B cell (primary cell): ENCODE results near the gene LIPE. TPM values are rescaled to one million over a fixed set of nuclear protein-coding genes. Genes with fewer than 3 reads are reported as not detected.

ENCODE experiments used
- ATAC-seq: fragments of 200-7000 bp; cut with Tn5 transposase; one replicate; pipeline ENCODE4 v1.10.0; 2021; ENCODE audit warnings: low read depth, mild to moderate bottlenecking, moderate number of reproducible peaks, moderate library complexity
- CTCF ChIA-PET: fragments of 350-600 bp; sonication (Branson Sonifier 250); formaldehyde crosslinking; loops from one replicate; lab custom pipeline; 2021; ENCODE audit warnings: antibody characterized with exemption, inconsistent platforms; lab: Charles Lee
- POLR2A ChIA-PET: fragments of 350-600 bp; sonication (Branson Sonifier 250); formaldehyde crosslinking; loops from one replicate; lab custom pipeline; 2021; ENCODE audit warnings: antibody characterized with exemption; lab: Charles Lee
- DNase-seq: peaks from one replicate; pipeline ENCODE4 v3.0.0; 2013
- H2AFZ ChIP-seq: 2 replicates; pipeline ENCODE4 v1.6.1; 2012; ENCODE audit warnings: mild to moderate bottlenecking, low read depth, low read length; ENCODE audit not compliant: insufficient read depth, poor library complexity, severe bottlenecking
- H3K27ac ChIP-seq, 2 donors: 1 replicate in 1 of 2; 2 replicates in 1 of 2; pipeline ENCODE4 v1.5.1; 2012 to 2013; ENCODE audit warnings: low read length in 2 of 2, mild to moderate bottlenecking in 2 of 2, moderate library complexity in 1 of 2
- H3K27me3 ChIP-seq, 4 experiments: fragments of 200-600 bp in 1 of 4; sonication (generic) in 1 of 4; replicated peaks in 1 of 4; 1 replicate in 2 of 4; 2 replicates in 2 of 4; pipeline versions ENCODE4 v1.6.1 to v1.7.0; 2013 to 2016; ENCODE audit warnings: low read length in 3 of 4, mild to moderate bottlenecking in 2 of 4, mixed read lengths in 1 of 4, moderate library complexity in 1 of 4; ENCODE audit not compliant: insufficient read depth in 4 of 4, control insufficient read depth in 3 of 4; ENCODE audit errors: control extremely low read depth in 1 of 4
- H3K36me3 ChIP-seq, 2 experiments: replicated peaks in 1 of 2; 1 replicate in 1 of 2; 2 replicates in 1 of 2; pipeline versions ENCODE4 v1.6.1 to v1.7.1; 2013; ENCODE audit warnings: low read length in 1 of 2; ENCODE audit not compliant: insufficient read depth in 2 of 2, control insufficient read depth in 1 of 2; ENCODE audit errors: control extremely low read depth in 1 of 2, extremely low read depth in 1 of 2
- H3K4me1 ChIP-seq, 2 donors: fragments of 200-600 bp in 1 of 2; sonication (generic) in 1 of 2; 1 replicate in 1 of 2; 2 replicates in 1 of 2; pipeline versions ENCODE4 v1.5.1 to v1.6.1; 2013 to 2017; ENCODE audit warnings: low read length in 2 of 2; ENCODE audit not compliant: control insufficient read depth in 2 of 2, insufficient read depth in 2 of 2
- H3K4me2 ChIP-seq: replicated peaks from 2 replicates; pipeline ENCODE3; 2012; ENCODE audit warnings: mild to moderate bottlenecking, low read depth, low read length; ENCODE audit not compliant: poor library complexity, severe bottlenecking
- H3K4me3 ChIP-seq, 5 experiments: fragments of 200-600 bp in 1 of 5; sonication (generic) in 1 of 5; 1 replicate in 3 of 5; 2 replicates in 2 of 5; pipeline versions ENCODE4 v1.5.1 to v1.7.0; 2011 to 2016; ENCODE audit warnings: low read length in 4 of 5, mild to moderate bottlenecking in 4 of 5, low read depth in 2 of 5, control low read depth in 1 of 5, moderate library complexity in 1 of 5; ENCODE audit not compliant: insufficient read depth in 1 of 5; ENCODE audit errors: control extremely low read depth in 1 of 5, extremely low read depth in 1 of 5
- H3K79me2 ChIP-seq: fragments of 200-600 bp; sonication (generic); one replicate; pipeline ENCODE4 v1.6.0; 2016; ENCODE audit warnings: low read length; ENCODE audit not compliant: control insufficient read depth, insufficient read depth
- H3K9ac ChIP-seq: fragments of 200-600 bp; sonication (generic); 2 replicates; pipeline ENCODE4 v1.6.1; 2017; ENCODE audit warnings: mild to moderate bottlenecking, low read length, moderate library complexity
- H3K9me3 ChIP-seq, 3 donors: one replicate each; pipeline versions ENCODE4 v1.6.1 to v1.7.1; 2013; ENCODE audit warnings: low read length in 2 of 3; ENCODE audit not compliant: control insufficient read depth in 2 of 3, insufficient read depth in 1 of 3; ENCODE audit errors: control extremely low read depth in 1 of 3
- H4K20me1 ChIP-seq: 2 replicates; pipeline ENCODE4 v1.6.0; 2012; ENCODE audit warnings: mild to moderate bottlenecking, low read length; ENCODE audit not compliant: insufficient read depth, control insufficient read depth, poor library complexity, severe bottlenecking
- H3K27ac Mint-ChIP-seq: one replicate; pipeline ENCODE4 v1.8.0; 2021; ENCODE audit warnings: mixed read lengths
- H3K27me3 Mint-ChIP-seq: one replicate; pipeline ENCODE4 v1.8.0; 2021; ENCODE audit warnings: mixed read lengths
- H3K4me1 Mint-ChIP-seq: one replicate; pipeline ENCODE4 v1.8.0; 2021; ENCODE audit warnings: mixed read lengths
- H3K4me3 Mint-ChIP-seq: one replicate; pipeline ENCODE4 v1.8.0; 2021; ENCODE audit warnings: mixed read lengths
- H3K9me3 Mint-ChIP-seq: one replicate; pipeline ENCODE4 v1.8.0; 2022; ENCODE audit warnings: mixed read lengths; ENCODE audit not compliant: insufficient read depth
- EZH2 ChIP-seq: IDR thresholded peaks from 2 replicates; pipeline ENCODE4 v1.6.1; 2012; ENCODE audit warnings: borderline replicate concordance, low read depth, mild to moderate bottlenecking, moderate library complexity, low read length; ENCODE audit not compliant: insufficient read depth, poor library complexity, severe bottlenecking
- WGBS: methylation state at CpG from one replicate; pipeline ENCODE4 v1.1.5; 2013; ENCODE audit warnings: missing lambda C conversion rate; ENCODE audit not compliant: insufficient coverage; 5-methylcytosine and 5-hydroxymethylcytosine counted together
- intact Hi-C: fragments of 100-400 bp; cut with micrococcal nuclease; formaldehyde crosslinking; loops from one replicate; pipeline ENCODE4 v1.10.0; 2022
- polyA plus RNA-seq: library from polyadenylated mRNA; depleted of rRNA; stranded (reverse); fragments of >200 nt; gene quantifications from 2 replicates; pipeline ENCODE4 v1.2.3, GENCODE V29; 2012
- total RNA-seq, 2 donors: library from RNA; stranded (reverse); fragments of 120-200 nt in 1 of 2; gene quantifications; 1 replicate in 1 of 2; 2 replicates in 1 of 2; pipeline versions ENCODE4 v1.2.3 to v1.2.4, GENCODE V29; 2013 to 2022
- TF ChIP-seq, protein P1 (sequence below): fragments of 200-600 bp; IDR thresholded peaks from one replicate; pipeline ENCODE4 v1.8.0; 2022; ENCODE audit warnings: antibody characterized with exemption, mild to moderate bottlenecking

Gene LIPE
- total and polyA plus RNA-seq, 2 donors (not counting 1 experiment from before 2014, with no cell fraction given) = 46.9 to 49.4 TPM

DNA sequence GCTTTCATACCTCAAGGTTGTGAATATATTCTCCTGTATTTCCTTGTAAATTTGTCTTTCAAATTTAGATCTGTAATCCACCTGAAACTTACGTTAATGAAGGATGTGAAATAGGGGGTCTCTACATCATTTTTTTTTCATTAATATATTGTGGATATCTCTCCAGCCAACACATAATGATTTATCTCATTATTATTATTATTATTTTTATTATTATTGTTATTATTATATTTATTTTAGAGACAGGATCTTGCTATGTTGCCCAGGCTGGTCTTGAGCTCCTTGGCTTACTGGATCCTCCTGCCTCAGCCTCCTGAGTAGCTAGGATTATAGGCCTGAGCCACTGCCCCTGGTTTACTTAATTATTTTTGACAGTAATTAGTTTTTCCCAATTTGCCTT is 4.3 kb upstream of the LIPE start:
- H3K9me3 ChIP-seq = no peaks in the 10 kb centered on the region
- H4K20me1 ChIP-seq = no peaks in the 10 kb centered on the region
- ATAC-seq (no peak), DNase-seq (no peak)
- POLR2A ChIA-PET = no interaction called here
- no peak overlapping the region for H3K4me3 Mint-ChIP-seq
- TF ChIP-seq EZH2 = no peak
- TF ChIP-seq, protein P1, sequence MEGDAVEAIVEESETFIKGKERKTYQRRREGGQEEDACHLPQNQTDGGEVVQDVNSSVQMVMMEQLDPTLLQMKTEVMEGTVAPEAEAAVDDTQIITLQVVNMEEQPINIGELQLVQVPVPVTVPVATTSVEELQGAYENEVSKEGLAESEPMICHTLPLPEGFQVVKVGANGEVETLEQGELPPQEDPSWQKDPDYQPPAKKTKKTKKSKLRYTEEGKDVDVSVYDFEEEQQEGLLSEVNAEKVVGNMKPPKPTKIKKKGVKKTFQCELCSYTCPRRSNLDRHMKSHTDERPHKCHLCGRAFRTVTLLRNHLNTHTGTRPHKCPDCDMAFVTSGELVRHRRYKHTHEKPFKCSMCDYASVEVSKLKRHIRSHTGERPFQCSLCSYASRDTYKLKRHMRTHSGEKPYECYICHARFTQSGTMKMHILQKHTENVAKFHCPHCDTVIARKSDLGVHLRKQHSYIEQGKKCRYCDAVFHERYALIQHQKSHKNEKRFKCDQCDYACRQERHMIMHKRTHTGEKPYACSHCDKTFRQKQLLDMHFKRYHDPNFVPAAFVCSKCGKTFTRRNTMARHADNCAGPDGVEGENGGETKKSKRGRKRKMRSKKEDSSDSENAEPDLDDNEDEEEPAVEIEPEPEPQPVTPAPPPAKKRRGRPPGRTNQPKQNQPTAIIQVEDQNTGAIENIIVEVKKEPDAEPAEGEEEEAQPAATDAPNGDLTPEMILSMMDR = no peak
- no peak overlapping the region for H2AFZ ChIP-seq
- intact Hi-C loops = no loop called here
- CTCF ChIA-PET = interaction anchor here (1.0 kb wide), 1 partner anchor 9 kb away, joined by 3 read pairs; no protein-coding TSS in a partner anchor
- H3K79me2 ChIP-seq = no peaks in the 10 kb centered on the region
- H3K27me3 Mint-ChIP-seq = no peaks in the 10 kb centered on the region
- no peaks in the 10 kb centered on the region for H3K36me3 ChIP-seq
- no peak overlapping the region for H3K4me2 ChIP-seq
- no peak overlapping the region for H3K27ac Mint-ChIP-seq
- H3K9ac ChIP-seq = no peak overlapping the region
- H3K9me3 Mint-ChIP-seq = no peaks in the 10 kb centered on the region
- no peak overlapping the region for H3K27ac ChIP-seq
- H3K4me1 ChIP-seq = peaks cover 0 to 4% of the 10 kb centered on the region in 2 donors
- peaks cover 2% of the 10 kb centered on the region for H3K4me1 Mint-ChIP-seq
- no peak overlapping the region for H3K4me3 ChIP-seq
- WGBS = no CpG with 5 or more reads among the region's 1 CpG
- peaks cover 0 to 2% (median 0%) of the 10 kb centered on the region in 4 experiments for H3K27me3 ChIP-seq

DNA sequence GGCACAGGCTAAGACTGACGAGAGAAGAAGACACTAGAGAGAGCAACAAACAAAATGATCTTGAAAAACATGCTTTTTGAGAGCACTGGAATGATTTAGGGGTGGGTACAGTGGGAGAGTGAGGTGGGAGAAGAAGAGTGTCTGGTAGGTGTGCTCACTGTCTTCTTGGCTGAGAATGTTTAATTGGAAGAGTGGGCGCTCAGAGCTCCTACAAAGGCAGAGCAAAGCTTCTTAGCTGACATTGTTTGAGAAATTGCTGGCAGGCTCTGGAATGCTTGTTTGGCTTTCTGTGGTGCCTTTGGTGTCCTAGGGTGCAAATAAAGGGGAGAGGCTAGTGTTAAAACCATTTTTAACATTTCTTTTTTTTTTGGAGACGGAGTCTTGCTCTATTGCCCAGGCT is 1.5 kb upstream of the LIPE start:
- Mint-ChIP-seq H3K4me3 (no peak overlapping the region), H3K4me1 (peaks cover 10% of the 10 kb centered on the region)
- ATAC-seq = no peak

More for the DNA sequence above, 1.5 kb upstream of the LIPE start:
- Histone ChIP-seq H3K9ac (no peak overlapping the region), H3K4me1 (peaks cover 0 to 12% of the 10 kb centered on the region in 2 donors), H3K4me2 (no peak overlapping the region), H3K27me3 (peaks cover 0 to 2% (median 0%) of the 10 kb centered on the region in 4 experiments), H2AFZ (no peak overlapping the region), H3K9me3 (peaks cover 0 to 5% (median 0%) of the 10 kb centered on the region in 3 donors), H3K36me3 (no peaks in the 10 kb centered on the region), H3K4me3 (no peak overlapping the region), H3K27ac (no peak overlapping the region), H3K79me2 (no peaks in the 10 kb centered on the region), H4K20me1 (no peaks in the 10 kb centered on the region)
- TF ChIP-seq, protein P1 = no peak
- no peak for TF ChIP-seq EZH2
- Mint-ChIP-seq H3K27ac (no peak overlapping the region), H3K27me3 (no peaks in the 10 kb centered on the region), H3K9me3 (no peaks in the 10 kb centered on the region)
- intact Hi-C loops = no loop called here
- POLR2A ChIA-PET = interaction anchor here (0.6 kb wide), 1 partner anchor 415 kb away, joined by 11 read pairs; no protein-coding TSS in a partner anchor
- WGBS = 97% methylated on average over 2 of the region's 3 CpGs
- DNase-seq = no peak
- CTCF ChIA-PET = interaction anchor here (0.7 to 2.3 kb wide), 3 partner anchors 10 to 112 kb away, joined by 3 to 7 read pairs (median 6); no protein-coding TSS in a partner anchor
